HuH-7.5 (cell line): ENCODE results near the gene CSRP1.
"Not testable (repeated sequence)": the region's sequence is repeated elsewhere in the genome, so short reads cannot be mapped to it uniquely, and the experiment has no call there.

ENCODE experiments used
- DNase-seq: peaks from one replicate; pipeline ENCODE4 v3.0.0; 2011; ENCODE audit warnings: low spot score

CSRP1 gene

GRCh38 chr1:201476670-201477344, 30.1 kb downstream of the CSRP1 start:
- no peak for DNase-seq

- DNase-seq = no peak
Observed at GRCh38 chr1:201475915-201476669, 30.8 kb downstream of the CSRP1 start.

- no peak for DNase-seq
Observed at GRCh38 chr1:201475130-201475529, 31.8 kb downstream of the CSRP1 start.

- DNase-seq = no peak
Observed at GRCh38 chr1:201473296-201473695, 33.6 kb downstream of the CSRP1 start.

- not testable (repeated sequence) for DNase-seq
Observed at GRCh38 chr1:201472321-201472720, 34.6 kb downstream of the CSRP1 start.

- DNase-seq = no peak
Observed at GRCh38 chr1:201471772-201472171, 35.2 kb downstream of the CSRP1 start.

GRCh38 chr1:201470581-201470980, 36.3 kb downstream of the CSRP1 start:
- no peak for DNase-seq

GRCh38 chr1:201469645-201470074, 37.3 kb downstream of the CSRP1 start:
- no peak for DNase-seq

GRCh38 chr1:201468844-201469644, 37.9 kb downstream of the CSRP1 start, which contains the start of gene PHLDA3:
Gene PHLDA3, minus strand, starts transcription at chr1:201469188. Its CDS starts 402 bp downstream, at chr1:201468786.
- DNase-seq = peak; percentile 59

GRCh38 chr1:201468501-201468843, 38.5 kb downstream of the CSRP1 start:
- no peak for DNase-seq

GRCh38 chr1:201466492-201466891, 40.4 kb downstream of the CSRP1 start:
- no peak for DNase-seq

GRCh38 chr1:201465698-201466290, 41.1 kb downstream of the CSRP1 start:
- DNase-seq = no peak

- no peak for DNase-seq
Observed at GRCh38 chr1:201463071-201463552, 43.8 kb downstream of the CSRP1 start.

- DNase-seq = no peak
Observed at GRCh38 chr1:201461645-201462441, 45.1 kb downstream of the CSRP1 start.

- no peak for DNase-seq
Observed at GRCh38 chr1:201460814-201461644, 45.9 kb downstream of the CSRP1 start.

- no peak for DNase-seq
Observed at GRCh38 chr1:201459775-201460174, 47.1 kb downstream of the CSRP1 start.

- no peak for DNase-seq
Observed at GRCh38 chr1:201459052-201459451, 47.9 kb downstream of the CSRP1 start.

GRCh38 chr1:201457508-201457960, 49.4 kb downstream of the CSRP1 start:
- DNase-seq = no peak

- DNase-seq = no peak
Observed at GRCh38 chr1:201456499-201457309, 50.2 kb downstream of the CSRP1 start.
